RWPE2 (cell line): ENCODE results near the gene SOX11.

Experiments
- ATAC-seq: fragments of 200-7000 bp; cut with Tn5 transposase; 3 replicates; pipeline ENCODE4 v1.9.1; 2021; ENCODE audit warnings: low read depth
- DNase-seq: peaks from one replicate; pipeline ENCODE4 v3.0.0-alpha.2; 2020; ENCODE audit warnings: low spot score
- H3K27ac ChIP-seq: fragments of 450-650 bp; 2 replicates; pipeline ENCODE4 v1.5.1; 2017; ENCODE audit warnings: mild to moderate bottlenecking; ENCODE audit not compliant: poor library complexity, severe bottlenecking
- H3K27me3 ChIP-seq: fragments of 250-450 bp; sonication (Bioruptor Pico); 2 replicates; pipeline ENCODE4 v1.5.1; 2021; ENCODE audit warnings: mild to moderate bottlenecking, moderate library complexity; ENCODE audit not compliant: insufficient read depth, poor library complexity, severe bottlenecking
- H3K36me3 ChIP-seq: fragments of 250-450 bp; sonication (Bioruptor Pico); 2 replicates; pipeline ENCODE4 v1.5.1; 2020; ENCODE audit warnings: low read depth, mild to moderate bottlenecking, moderate library complexity
- H3K4me1 ChIP-seq: fragments of 250-450 bp; sonication (Bioruptor Pico); 2 replicates; pipeline ENCODE4 v1.5.1; 2021; ENCODE audit warnings: mild to moderate bottlenecking, moderate library complexity; ENCODE audit not compliant: insufficient read depth, poor library complexity, severe bottlenecking
- H3K4me3 ChIP-seq: fragments of 250-450 bp; sonication (Bioruptor Pico); 2 replicates; pipeline ENCODE4 v1.5.1; 2021; ENCODE audit warnings: mild to moderate bottlenecking, moderate library complexity; ENCODE audit not compliant: severe bottlenecking
- H3K9me3 ChIP-seq: fragments of 250-450 bp; sonication (Bioruptor Pico); 2 replicates; pipeline ENCODE4 v1.5.1; 2021; ENCODE audit warnings: mild to moderate bottlenecking, moderate library complexity; ENCODE audit not compliant: severe bottlenecking
- TF ChIP-seq, protein P1 (sequence below): fragments of 450-650 bp; IDR thresholded peaks from one replicate; pipeline ENCODE4 v1.5.1; 2017; ENCODE audit warnings: mild to moderate bottlenecking, moderate library complexity; ENCODE audit not compliant: poor library complexity, severe bottlenecking

SOX11 gene

DNA sequence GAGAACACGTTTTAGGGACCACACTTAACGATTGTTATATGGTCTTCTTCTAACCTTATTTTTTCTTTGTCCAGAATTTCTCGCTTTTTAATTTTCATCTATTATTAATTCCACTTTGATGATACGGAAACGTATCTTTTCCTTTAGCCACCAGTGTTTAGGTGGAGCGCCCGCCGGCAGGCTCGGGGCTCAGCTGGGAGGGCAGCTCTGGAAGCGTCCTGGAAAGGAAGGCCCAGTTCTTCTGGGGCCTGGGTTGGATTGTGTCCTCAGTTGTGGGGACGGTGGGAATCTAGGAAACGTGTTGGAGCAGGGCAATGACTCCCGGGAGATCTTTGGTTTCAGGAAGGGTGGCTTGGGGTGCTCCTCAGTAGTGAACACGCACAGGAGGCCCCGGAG, 19.4 kb upstream of the SOX11 start:
- H3K27me3 ChIP-seq: peaks cover 41% of the 10 kb centered on the region
- no peak overlapping the region for H3K4me3 ChIP-seq
- H3K4me1 ChIP-seq: no peaks in the 10 kb centered on the region
- H3K36me3 ChIP-seq: no peaks in the 10 kb centered on the region
- H3K9me3 ChIP-seq: peaks cover 3% of the 10 kb centered on the region
- TF ChIP-seq, protein P1, sequence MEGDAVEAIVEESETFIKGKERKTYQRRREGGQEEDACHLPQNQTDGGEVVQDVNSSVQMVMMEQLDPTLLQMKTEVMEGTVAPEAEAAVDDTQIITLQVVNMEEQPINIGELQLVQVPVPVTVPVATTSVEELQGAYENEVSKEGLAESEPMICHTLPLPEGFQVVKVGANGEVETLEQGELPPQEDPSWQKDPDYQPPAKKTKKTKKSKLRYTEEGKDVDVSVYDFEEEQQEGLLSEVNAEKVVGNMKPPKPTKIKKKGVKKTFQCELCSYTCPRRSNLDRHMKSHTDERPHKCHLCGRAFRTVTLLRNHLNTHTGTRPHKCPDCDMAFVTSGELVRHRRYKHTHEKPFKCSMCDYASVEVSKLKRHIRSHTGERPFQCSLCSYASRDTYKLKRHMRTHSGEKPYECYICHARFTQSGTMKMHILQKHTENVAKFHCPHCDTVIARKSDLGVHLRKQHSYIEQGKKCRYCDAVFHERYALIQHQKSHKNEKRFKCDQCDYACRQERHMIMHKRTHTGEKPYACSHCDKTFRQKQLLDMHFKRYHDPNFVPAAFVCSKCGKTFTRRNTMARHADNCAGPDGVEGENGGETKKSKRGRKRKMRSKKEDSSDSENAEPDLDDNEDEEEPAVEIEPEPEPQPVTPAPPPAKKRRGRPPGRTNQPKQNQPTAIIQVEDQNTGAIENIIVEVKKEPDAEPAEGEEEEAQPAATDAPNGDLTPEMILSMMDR: no peak
- DNase-seq (no peak), ATAC-seq (no peak)
- H3K27ac ChIP-seq: no peak overlapping the region

DNA sequence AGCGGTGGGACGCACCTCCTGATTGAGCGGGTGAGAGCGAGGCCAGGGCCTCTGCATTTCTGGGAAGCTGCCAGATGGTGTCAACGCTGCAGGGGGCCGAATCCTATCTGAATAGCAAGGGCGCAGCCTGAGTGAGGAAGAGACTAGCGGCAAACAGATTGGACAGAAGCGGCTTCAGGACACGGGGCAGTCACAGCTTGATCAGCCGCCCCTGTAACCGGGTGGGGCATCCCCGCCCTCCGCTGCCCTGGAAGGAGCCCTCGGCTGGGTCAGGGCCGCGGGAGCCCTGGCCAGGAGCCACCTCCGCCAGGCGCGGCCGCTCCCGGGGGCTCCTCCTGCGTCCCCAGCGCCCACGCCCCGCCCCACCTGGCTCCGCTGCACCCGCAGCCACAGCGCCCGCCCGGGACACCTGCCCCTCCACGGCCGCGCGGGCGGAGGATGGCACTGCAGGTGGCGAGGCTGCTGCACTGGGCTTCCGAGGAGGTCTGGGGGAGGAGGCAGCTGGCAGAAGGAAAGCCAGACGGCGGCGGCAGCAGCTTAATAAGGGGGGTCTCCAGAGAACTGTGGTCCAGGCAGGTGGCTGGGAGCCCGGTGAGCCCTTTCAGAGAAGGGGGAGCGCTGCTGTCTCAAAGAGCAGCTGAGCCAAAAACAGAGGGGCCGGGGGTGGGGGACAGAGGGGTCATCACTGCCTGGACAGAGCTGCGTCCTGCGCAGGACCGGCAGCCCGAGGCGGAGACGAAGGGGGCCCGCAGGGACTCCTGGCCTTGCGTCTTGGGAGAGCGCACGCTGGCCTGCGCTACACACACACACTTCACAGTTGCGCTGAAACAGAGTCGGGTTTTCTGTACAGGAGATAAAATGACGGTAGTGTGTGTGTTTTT, 18.8 kb upstream of the SOX11 start:
- H3K4me1 ChIP-seq: no peaks in the 10 kb centered on the region
- no peaks in the 10 kb centered on the region for H3K36me3 ChIP-seq
- TF ChIP-seq, protein P1: no peak
- no peak for DNase-seq
- H3K27me3 ChIP-seq: peaks cover 41% of the 10 kb centered on the region
- no peak overlapping the region for H3K27ac ChIP-seq
- ATAC-seq: no peak
- H3K9me3 ChIP-seq: peaks cover 3% of the 10 kb centered on the region
- no peak overlapping the region for H3K4me3 ChIP-seq

DNA sequence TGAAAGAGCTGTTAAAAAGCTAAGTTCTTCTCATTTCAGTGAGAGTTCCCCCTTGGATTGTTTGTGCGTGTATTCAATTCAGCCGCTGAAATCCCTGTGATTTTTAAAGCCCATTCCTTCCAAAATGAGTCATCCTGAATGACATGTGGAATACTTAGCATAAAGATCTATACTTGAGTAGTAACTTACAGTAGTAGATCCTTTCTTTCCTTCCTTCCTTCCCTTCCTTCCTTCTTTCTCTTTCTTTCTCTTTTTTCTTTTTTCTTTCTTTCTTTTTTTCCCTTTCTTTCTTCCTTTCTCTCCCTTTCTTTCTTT, 18.2 kb upstream of the SOX11 start:
- Histone ChIP-seq H3K36me3 (no peaks in the 10 kb centered on the region), H3K4me3 (no peak overlapping the region), H3K4me1 (no peaks in the 10 kb centered on the region), H3K27ac (no peak overlapping the region), H3K9me3 (peaks cover 3% of the 10 kb centered on the region), H3K27me3 (peaks cover 41% of the 10 kb centered on the region)
- ATAC-seq (no peak), DNase-seq (no peak)
- TF ChIP-seq, protein P1: no peak

DNA sequence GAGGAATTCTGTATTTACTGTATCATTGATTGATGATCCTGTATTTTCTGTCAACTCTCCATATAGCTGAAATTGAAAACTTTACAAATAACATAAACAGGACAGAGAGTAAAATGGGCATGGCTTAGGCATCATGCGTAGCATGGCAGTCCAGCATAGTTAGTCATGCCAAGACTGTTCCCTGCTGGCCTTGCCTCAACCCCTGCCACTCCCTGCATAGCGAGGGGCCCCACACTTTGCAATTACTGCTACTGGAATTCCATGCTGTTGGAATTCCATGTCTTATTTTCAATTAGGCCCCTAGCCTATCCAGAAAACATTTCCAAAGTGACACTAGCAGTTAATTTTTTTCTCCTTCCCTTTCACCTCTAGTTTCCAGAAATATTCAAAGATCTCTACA, 15.1 kb upstream of the SOX11 start:
- Histone ChIP-seq H3K27me3 (peaks cover 37% of the 10 kb centered on the region), H3K36me3 (no peaks in the 10 kb centered on the region), H3K4me3 (no peak overlapping the region), H3K9me3 (peaks cover 3% of the 10 kb centered on the region), H3K27ac (no peak overlapping the region), H3K4me1 (no peaks in the 10 kb centered on the region)
- TF ChIP-seq, protein P1: no peak
- ATAC-seq: no peak
- DNase-seq: no peak

DNA sequence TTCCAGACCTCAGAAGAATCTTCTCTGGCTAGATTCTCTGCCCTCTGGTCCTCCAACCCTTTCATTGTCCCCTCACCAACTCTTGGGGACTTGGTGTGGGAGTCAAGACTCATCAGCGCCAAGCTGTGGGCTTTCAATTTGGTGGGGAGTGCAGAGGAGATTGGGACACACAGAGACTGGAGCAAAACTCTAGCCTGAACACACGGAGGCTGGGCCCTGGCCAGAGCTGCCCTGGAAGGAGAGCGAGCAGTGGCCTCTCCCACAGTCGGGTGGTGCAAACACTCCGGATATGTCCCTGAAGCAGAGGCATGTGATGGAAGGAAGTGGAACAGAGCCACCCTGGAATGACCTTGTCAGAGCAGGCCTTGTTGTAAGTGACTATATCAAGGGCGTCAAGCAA, 8.7 kb upstream of the SOX11 start:
- TF ChIP-seq, protein P1: no peak
- DNase-seq: no peak
- ATAC-seq: no peak

More for the DNA sequence above, 8.7 kb upstream of the SOX11 start:
- Histone ChIP-seq H3K4me1 (no peaks in the 10 kb centered on the region), H3K9me3 (no peaks in the 10 kb centered on the region), H3K36me3 (no peaks in the 10 kb centered on the region), H3K27me3 (no peaks in the 10 kb centered on the region), H3K4me3 (no peak overlapping the region), H3K27ac (no peak overlapping the region)
